BJ (cell line): Measurements from ENCODE around the gene DAB2IP. TPM values are rescaled to one million over a fixed set of nuclear protein-coding genes. Genes with fewer than 3 reads are reported as not detected.

ENCODE experiments used
- CTCF ChIA-PET: fragments of 350-600 bp; formaldehyde crosslinking; extraction: SDS; loops from one replicate; lab custom pipeline; 2021; ENCODE audit warnings: antibody characterized with exemption, inconsistent platforms; lab: Yijun Ruan, JAX
- POLR2A ChIA-PET: fragments of 300-600 bp; sonication (Branson Sonifier 250); formaldehyde crosslinking; extraction: SDS; loops from one replicate; lab custom pipeline; 2021; ENCODE audit warnings: antibody characterized with exemption; lab: Charles Lee
- DNase-seq: peaks from one replicate; pipeline ENCODE4 v3.0.0-alpha.2; 2011; ENCODE audit warnings: low read depth
- H3K27me3 ChIP-seq: 2 replicates; pipeline ENCODE4 v1.6.0; 2011; ENCODE audit warnings: low read length; ENCODE audit not compliant: control insufficient read depth, insufficient read depth
- H3K36me3 ChIP-seq: 2 replicates; pipeline ENCODE4 v1.5.1; 2011; ENCODE audit warnings: low read length; ENCODE audit not compliant: control insufficient read depth, insufficient read depth
- H3K4me3 ChIP-seq: 2 replicates; pipeline ENCODE4 v1.5.1; 2011; ENCODE audit warnings: low read depth, mild to moderate bottlenecking, control low read depth, low read length
- polyA plus RNA-seq: library from polyadenylated mRNA; depleted of rRNA; stranded (reverse); fragments of >200 nt; gene quantifications from 2 replicates; pipeline ENCODE4 v1.2.3, GENCODE V29; 2011
- TF ChIP-seq, protein P1 (sequence below): IDR thresholded peaks from 2 replicates; pipeline ENCODE4 v1.5.1; 2011; ENCODE audit warnings: low read depth, mild to moderate bottlenecking, control low read depth, inconsistent platforms, low read length, moderate library complexity; ENCODE audit not compliant: insufficient read depth

DAB2IP gene
- polyA plus RNA-seq, 1 experiment: 38.1 TPM

DNA sequence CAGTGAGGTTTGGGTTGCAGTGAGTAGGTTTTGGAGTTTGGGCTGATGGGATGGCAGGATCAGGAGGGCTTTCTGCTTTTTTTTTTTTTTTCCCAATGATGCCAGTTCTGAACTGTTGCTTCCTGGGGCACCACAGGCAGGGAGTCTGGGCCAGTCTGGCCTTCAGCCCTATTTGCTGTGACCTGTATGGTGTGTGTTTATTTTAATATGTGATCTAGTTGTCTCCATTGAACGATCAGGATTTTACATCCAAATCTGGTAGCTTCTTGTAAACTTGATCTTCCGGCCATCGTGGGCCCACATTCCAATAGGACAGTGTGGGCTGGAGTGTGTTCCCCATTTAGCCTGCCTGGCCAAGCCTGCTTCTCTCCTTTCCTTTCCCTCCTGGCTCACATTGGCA lies 25.8 kb upstream of the DAB2IP start:
- ChIA-PET POLR2A (no interaction called here), CTCF (interaction anchor here (1.3 kb wide), 1 partner anchor 10 kb away, joined by 3 read pairs; no protein-coding TSS in a partner anchor)
- DNase-seq: no peak
- TF ChIP-seq, protein P1, sequence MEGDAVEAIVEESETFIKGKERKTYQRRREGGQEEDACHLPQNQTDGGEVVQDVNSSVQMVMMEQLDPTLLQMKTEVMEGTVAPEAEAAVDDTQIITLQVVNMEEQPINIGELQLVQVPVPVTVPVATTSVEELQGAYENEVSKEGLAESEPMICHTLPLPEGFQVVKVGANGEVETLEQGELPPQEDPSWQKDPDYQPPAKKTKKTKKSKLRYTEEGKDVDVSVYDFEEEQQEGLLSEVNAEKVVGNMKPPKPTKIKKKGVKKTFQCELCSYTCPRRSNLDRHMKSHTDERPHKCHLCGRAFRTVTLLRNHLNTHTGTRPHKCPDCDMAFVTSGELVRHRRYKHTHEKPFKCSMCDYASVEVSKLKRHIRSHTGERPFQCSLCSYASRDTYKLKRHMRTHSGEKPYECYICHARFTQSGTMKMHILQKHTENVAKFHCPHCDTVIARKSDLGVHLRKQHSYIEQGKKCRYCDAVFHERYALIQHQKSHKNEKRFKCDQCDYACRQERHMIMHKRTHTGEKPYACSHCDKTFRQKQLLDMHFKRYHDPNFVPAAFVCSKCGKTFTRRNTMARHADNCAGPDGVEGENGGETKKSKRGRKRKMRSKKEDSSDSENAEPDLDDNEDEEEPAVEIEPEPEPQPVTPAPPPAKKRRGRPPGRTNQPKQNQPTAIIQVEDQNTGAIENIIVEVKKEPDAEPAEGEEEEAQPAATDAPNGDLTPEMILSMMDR: no peak
- Histone ChIP-seq H3K36me3 (no peaks in the 10 kb centered on the region), H3K27me3 (no peaks in the 10 kb centered on the region), H3K4me3 (no peak overlapping the region)

GRCh38 chr9:121626012-121626411 lies 25.4 kb upstream of the DAB2IP start:
- no peak for DNase-seq
- TF ChIP-seq, protein P1: no peak
- Histone ChIP-seq H3K27me3 (no peaks in the 10 kb centered on the region), H3K36me3 (no peaks in the 10 kb centered on the region), H3K4me3 (no peak overlapping the region)
- ChIA-PET POLR2A (no interaction called here), CTCF (interaction anchor here (0.6 to 1.3 kb wide), 2 partner anchors 10 to 281 kb away, joined by 3 read pairs; no protein-coding TSS in a partner anchor)

DNA sequence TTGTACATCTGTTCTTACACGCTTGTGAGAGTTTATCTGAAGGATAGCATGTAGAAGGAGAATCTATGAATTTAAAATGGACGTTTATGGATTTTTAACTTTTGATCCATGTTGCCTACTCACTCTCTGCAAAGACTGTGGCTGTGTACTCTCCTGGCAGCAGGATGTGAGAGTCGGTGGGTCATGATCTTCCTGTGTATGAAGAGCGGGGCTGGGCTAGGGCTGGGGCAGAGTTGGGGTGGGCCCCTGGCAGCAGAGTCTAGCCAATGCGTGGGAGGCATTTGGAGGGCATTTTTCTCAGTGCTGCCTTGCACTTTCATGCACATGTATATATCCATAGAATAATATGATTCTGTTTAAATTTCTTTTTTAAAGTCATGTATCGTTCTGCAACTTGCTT lies 24.0 kb upstream of the DAB2IP start:
- H3K4me3 ChIP-seq: no peak overlapping the region
- no peak for DNase-seq
- H3K27me3 ChIP-seq: no peaks in the 10 kb centered on the region
- no peaks in the 10 kb centered on the region for H3K36me3 ChIP-seq
- TF ChIP-seq, protein P1: no peak
- POLR2A ChIA-PET: no interaction called here
- CTCF ChIA-PET: no interaction called here

DNA sequence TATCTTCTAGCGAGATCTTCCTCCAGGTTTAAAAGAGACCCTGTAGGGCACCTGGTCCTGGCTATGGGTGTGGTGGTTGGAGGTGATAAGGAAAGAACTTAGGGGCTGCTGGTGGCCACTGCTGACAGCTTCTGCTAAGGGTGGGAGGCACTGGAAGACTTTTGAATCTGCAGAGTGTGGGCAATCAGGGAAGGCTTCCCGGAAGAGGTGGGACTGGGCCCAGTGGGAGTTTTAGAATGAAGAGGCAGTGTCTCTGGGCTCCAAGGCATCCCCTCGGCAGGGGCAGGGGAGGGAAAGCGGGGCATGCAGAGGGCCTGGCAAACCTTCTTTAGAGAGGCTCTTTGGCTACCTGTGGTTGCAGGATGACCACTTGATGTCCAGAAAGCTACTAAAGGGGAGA lies 23.0 kb upstream of the DAB2IP start:
- CTCF ChIA-PET: interaction anchor here (0.6 kb wide), 1 partner anchor 384 kb away, joined by 3 read pairs; no protein-coding TSS in a partner anchor

GRCh38 chr9:121631115-121631514 lies 20.3 kb upstream of the DAB2IP start:
- POLR2A ChIA-PET: interaction anchor here (0.5 to 0.7 kb wide), 2 partner anchors 9 to 41 kb away, joined by 7 to 12 read pairs; no protein-coding TSS in a partner anchor
- CTCF ChIA-PET: interaction anchor here (0.7 kb wide), 1 partner anchor 53 kb away, joined by 3 read pairs; no protein-coding TSS in a partner anchor
- H3K27me3 ChIP-seq: no peaks in the 10 kb centered on the region
- no peak for DNase-seq
- H3K36me3 ChIP-seq: no peaks in the 10 kb centered on the region
- H3K4me3 ChIP-seq: no peak overlapping the region
- TF ChIP-seq, protein P1: no peak

More for the DNA sequence above, 23.0 kb upstream of the DAB2IP start:
- H3K36me3 ChIP-seq: no peaks in the 10 kb centered on the region
- DNase-seq: no peak
- H3K27me3 ChIP-seq: no peaks in the 10 kb centered on the region
- POLR2A ChIA-PET: no interaction called here
- TF ChIP-seq, protein P1: no peak
- H3K4me3 ChIP-seq: no peak overlapping the region
